Hair follicular keratinocyte (primary cell): ENCODE results near the gene C16orf54. TPM values are rescaled to one million over a fixed set of nuclear protein-coding genes. Genes with fewer than 3 reads are reported as not detected.

Experiments used
- total RNA-seq: library from RNA; depleted of rRNA; stranded (reverse); fragments of >200 nt; gene quantifications from 2 replicates; pipeline ENCODE4 v1.2.3, GENCODE V29; 2015

The C16orf54 gene, protein sequence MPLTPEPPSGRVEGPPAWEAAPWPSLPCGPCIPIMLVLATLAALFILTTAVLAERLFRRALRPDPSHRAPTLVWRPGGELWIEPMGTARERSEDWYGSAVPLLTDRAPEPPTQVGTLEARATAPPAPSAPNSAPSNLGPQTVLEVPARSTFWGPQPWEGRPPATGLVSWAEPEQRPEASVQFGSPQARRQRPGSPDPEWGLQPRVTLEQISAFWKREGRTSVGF
- not detected in 2 replicates for total RNA-seq

GRCh38 chr16:29745853-29746345 lies at the start of gene C16orf54:
Gene C16orf54, minus strand, starts transcription at chr16:29745990. Its CDS starts 1,039 bp downstream, at chr16:29744951.

GRCh38 chr16:29790183-29790948 lies 44.6 kb upstream of the C16orf54 start, which contains the start of gene KIF22:
Gene KIF22, plus strand, starts transcription at chr16:29790751. Its CDS starts 9 bp downstream, at chr16:29790760.

DNA sequence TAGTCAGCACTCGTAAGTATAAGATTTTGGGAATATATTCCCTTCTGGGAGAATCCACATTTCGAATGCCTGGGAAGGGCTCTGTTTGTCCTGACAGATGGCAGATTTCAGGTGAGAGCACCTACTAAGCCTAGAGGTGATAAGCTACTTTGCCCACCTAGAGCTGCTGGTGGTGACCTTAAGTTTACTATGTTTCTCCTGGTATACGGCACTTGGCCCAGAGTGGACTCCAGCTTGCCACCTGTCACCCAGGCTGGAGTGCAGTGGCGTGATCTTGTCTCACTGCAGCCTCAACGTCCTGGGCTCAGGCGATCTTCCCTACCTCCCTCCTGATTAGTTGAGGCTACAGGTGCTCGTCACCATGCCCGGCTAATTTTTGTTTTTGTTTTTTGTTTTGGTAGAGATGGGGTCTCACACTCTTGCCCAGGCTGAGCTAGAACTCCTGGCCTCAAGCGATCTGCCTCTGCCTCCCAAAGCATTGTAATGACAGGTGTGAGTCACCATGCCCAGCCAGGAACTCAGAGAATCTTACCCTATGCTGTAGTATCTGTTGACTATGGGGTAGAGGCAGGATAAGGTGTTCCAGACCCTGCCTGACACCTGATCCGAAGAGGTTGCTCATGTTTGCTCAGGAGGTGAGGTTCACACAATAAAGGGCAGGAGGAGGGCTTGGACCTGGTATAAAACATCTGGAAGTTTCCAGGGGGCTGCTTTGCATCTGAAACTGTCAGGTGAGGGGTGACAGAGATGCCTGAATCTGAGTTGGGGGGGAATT lies 32.0 kb upstream of the C16orf54 start, which contains the start of gene ZG16:
TSS of gene ZG16 (plus strand) at position 681 of the 775 bp plus-strand sequence. CDS start 1,011 bp downstream, outside the sequence.

Other genes with a start within 250 kb of the C16orf54 start
- gene NPIPB12, start 239.6 kb downstream of the C16orf54 start, total RNA-seq: 1.2 and 2.8 TPM in 2 replicates
- not detected in 2 replicates for gene SPN, start 82.7 kb downstream of the C16orf54 start, total RNA-seq
- 6.2 and 8.3 TPM in 2 replicates for gene QPRT, start 66.8 kb downstream of the C16orf54 start, total RNA-seq
- not detected in 2 replicates for gene ZG16, start 32.3 kb upstream of the C16orf54 start, total RNA-seq
- gene KIF22, start 44.8 kb upstream of the C16orf54 start, total RNA-seq: 38.5 and 83.8 TPM in 2 replicates
- gene MAZ, start 60.5 kb upstream of the C16orf54 start, total RNA-seq: 108 and 150 TPM in 2 replicates
- not detected in 2 replicates for gene PRRT2, start 66.2 kb upstream of the C16orf54 start, total RNA-seq
- gene PAGR1, start 70.2 kb upstream of the C16orf54 start, total RNA-seq: 37.2 and 72.5 TPM in 2 replicates
- 126 and 154 TPM in 2 replicates for gene MVP, start 74.5 kb upstream of the C16orf54 start, total RNA-seq
- gene CDIPT, start 117.2 kb upstream of the C16orf54 start, total RNA-seq: 58.9 and 65.7 TPM in 2 replicates
- 4.6 and 16.2 TPM in 2 replicates for gene SEZ6L2, start 153.6 kb upstream of the C16orf54 start, total RNA-seq
- 5.0 and 7.8 TPM in 2 replicates for gene ASPHD1, start 154.5 kb upstream of the C16orf54 start, total RNA-seq
- 17.1 and 19.8 TPM in 2 replicates for gene KCTD13, start 180.2 kb upstream of the C16orf54 start, total RNA-seq
- gene TMEM219, start 216.1 kb upstream of the C16orf54 start, total RNA-seq: 123 and 159 TPM in 2 replicates
- 24.8 and 28.7 TPM in 2 replicates for gene TAOK2, start 227.9 kb upstream of the C16orf54 start, total RNA-seq
- gene HIRIP3, start 249.6 kb upstream of the C16orf54 start, total RNA-seq: 4.8 and 16.2 TPM in 2 replicates